NCI-H226 (cell line): ENCODE data around the gene LONP1.

ENCODE experiments used
- DNase-seq: peaks from one replicate; pipeline ENCODE4 v3.0.0-alpha.2; 2015

Gene LONP1

DNA sequence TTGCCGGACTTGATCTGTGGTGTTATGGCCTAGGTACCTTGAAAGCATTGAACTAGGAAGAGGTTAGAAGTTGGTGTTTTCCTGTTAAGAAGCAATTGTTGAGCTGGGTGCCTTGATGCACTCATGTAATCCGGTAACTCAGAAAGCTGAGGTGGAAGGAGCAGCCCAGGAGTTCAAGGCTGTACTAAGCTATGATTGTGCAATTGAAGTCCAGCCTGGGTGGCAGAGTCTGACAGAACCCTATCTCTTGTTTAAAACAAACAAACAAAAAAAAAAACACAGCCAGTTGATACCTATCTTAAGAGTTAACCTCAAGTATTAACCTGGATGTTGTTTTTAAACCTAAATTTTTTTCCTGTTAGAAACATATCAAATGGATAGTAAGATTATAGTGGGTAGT lies 77.7 kb downstream of the LONP1 start:
- no peak for DNase-seq
